SK-N-SH (cell line): ENCODE results near the gene COL4A2.

Experiments used
- FOSL2 ChIP-seq: IDR thresholded peaks from 2 replicates; pipeline ENCODE4 v1.4.0; 2012; ENCODE audit warnings: low read depth, mild to moderate bottlenecking, moderate library complexity, borderline replicate concordance
- FOXM1 ChIP-seq: IDR thresholded peaks from 2 replicates; pipeline ENCODE4 v1.4.0; 2012; ENCODE audit warnings: low read depth, mild to moderate bottlenecking
- GATA2 ChIP-seq: sonication (generic); formaldehyde crosslinking; IDR thresholded peaks from 2 replicates; pipeline ENCODE4 v1.5.0; 2020; ENCODE audit warnings: mild to moderate bottlenecking, missing genetic modification reagents
- JUND ChIP-seq: IDR thresholded peaks from 2 replicates; pipeline ENCODE4 v1.4.0; 2012
- POLR2AphosphoS5 ChIP-seq: IDR thresholded peaks from 2 replicates; pipeline ENCODE4 v1.6.1; 2012; ENCODE audit warnings: low read depth, low read length
- SMC3 ChIP-seq: IDR thresholded peaks from 2 replicates; pipeline ENCODE4 v1.6.1; 2012; ENCODE audit warnings: low read depth, low read length, improper control_type of control experiment
- TAF1 ChIP-seq: IDR thresholded peaks from 2 replicates; pipeline ENCODE4 v1.6.1; 2012; ENCODE audit warnings: low read depth, mild to moderate bottlenecking, low read length, moderate library complexity, borderline replicate concordance
- YY1 ChIP-seq: IDR thresholded peaks from 2 replicates; pipeline ENCODE4 v1.4.0; 2012; ENCODE audit warnings: low read depth, mild to moderate bottlenecking
- TF ChIP-seq, protein P1 (sequence below): fragments of 150-350 bp; IDR thresholded peaks from 2 replicates; pipeline ENCODE4 v1.6.1; 2017; ENCODE audit warnings: antibody characterized with exemption, low read length, low read depth, borderline replicate concordance
- TF ChIP-seq, protein P2 (sequence below): fragments of 200-600 bp; sonication (generic); IDR thresholded peaks from 2 replicates; pipeline ENCODE4 v1.6.1; 2017; ENCODE audit warnings: antibody characterized with exemption, mild to moderate bottlenecking, moderate library complexity
- TF ChIP-seq, protein P3 (sequence below): IDR thresholded peaks from 2 replicates; pipeline ENCODE4 v1.6.1; 2012; ENCODE audit warnings: mild to moderate bottlenecking, low read depth, low read length, moderate library complexity
- TF ChIP-seq, protein P4 (sequence below): IDR thresholded peaks from 2 replicates; pipeline ENCODE4; 2012

DNA sequence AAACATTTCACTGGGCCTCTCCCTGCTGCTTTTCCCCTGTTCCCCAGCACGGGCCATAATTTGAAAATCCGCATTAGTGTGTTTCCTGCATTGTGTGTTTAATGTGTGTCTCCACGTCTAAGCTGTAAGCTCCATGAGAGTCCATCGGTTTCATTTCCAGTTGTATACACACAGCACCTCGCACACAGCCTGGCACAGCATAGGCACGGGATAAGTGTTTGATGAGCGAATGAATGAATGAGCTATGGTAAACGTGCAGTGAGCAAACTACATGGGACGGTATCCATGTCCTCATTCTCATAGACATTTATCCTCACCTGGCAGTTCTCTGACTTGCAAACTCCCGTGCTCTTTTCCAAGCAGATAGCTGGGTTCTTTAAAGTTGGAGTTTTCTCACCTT, 148.4 kb downstream of the COL4A2 start:
- TF ChIP-seq, protein P1, sequence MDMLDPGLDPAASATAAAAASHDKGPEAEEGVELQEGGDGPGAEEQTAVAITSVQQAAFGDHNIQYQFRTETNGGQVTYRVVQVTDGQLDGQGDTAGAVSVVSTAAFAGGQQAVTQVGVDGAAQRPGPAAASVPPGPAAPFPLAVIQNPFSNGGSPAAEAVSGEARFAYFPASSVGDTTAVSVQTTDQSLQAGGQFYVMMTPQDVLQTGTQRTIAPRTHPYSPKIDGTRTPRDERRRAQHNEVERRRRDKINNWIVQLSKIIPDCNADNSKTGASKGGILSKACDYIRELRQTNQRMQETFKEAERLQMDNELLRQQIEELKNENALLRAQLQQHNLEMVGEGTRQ: no peak
- TF ChIP-seq GATA2 (CRISPR knock-in tag) (no peak), TAF1 (no peak), YY1 (no peak), SMC3 (no peak), JUND (no peak), POLR2AphosphoS5 (no peak), FOXM1 (no peak), FOSL2 (no peak)
- TF ChIP-seq, protein P2, sequence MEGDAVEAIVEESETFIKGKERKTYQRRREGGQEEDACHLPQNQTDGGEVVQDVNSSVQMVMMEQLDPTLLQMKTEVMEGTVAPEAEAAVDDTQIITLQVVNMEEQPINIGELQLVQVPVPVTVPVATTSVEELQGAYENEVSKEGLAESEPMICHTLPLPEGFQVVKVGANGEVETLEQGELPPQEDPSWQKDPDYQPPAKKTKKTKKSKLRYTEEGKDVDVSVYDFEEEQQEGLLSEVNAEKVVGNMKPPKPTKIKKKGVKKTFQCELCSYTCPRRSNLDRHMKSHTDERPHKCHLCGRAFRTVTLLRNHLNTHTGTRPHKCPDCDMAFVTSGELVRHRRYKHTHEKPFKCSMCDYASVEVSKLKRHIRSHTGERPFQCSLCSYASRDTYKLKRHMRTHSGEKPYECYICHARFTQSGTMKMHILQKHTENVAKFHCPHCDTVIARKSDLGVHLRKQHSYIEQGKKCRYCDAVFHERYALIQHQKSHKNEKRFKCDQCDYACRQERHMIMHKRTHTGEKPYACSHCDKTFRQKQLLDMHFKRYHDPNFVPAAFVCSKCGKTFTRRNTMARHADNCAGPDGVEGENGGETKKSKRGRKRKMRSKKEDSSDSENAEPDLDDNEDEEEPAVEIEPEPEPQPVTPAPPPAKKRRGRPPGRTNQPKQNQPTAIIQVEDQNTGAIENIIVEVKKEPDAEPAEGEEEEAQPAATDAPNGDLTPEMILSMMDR: no peak
- TF ChIP-seq, protein P3, sequence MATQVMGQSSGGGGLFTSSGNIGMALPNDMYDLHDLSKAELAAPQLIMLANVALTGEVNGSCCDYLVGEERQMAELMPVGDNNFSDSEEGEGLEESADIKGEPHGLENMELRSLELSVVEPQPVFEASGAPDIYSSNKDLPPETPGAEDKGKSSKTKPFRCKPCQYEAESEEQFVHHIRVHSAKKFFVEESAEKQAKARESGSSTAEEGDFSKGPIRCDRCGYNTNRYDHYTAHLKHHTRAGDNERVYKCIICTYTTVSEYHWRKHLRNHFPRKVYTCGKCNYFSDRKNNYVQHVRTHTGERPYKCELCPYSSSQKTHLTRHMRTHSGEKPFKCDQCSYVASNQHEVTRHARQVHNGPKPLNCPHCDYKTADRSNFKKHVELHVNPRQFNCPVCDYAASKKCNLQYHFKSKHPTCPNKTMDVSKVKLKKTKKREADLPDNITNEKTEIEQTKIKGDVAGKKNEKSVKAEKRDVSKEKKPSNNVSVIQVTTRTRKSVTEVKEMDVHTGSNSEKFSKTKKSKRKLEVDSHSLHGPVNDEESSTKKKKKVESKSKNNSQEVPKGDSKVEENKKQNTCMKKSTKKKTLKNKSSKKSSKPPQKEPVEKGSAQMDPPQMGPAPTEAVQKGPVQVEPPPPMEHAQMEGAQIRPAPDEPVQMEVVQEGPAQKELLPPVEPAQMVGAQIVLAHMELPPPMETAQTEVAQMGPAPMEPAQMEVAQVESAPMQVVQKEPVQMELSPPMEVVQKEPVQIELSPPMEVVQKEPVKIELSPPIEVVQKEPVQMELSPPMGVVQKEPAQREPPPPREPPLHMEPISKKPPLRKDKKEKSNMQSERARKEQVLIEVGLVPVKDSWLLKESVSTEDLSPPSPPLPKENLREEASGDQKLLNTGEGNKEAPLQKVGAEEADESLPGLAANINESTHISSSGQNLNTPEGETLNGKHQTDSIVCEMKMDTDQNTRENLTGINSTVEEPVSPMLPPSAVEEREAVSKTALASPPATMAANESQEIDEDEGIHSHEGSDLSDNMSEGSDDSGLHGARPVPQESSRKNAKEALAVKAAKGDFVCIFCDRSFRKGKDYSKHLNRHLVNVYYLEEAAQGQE: no peak
- TF ChIP-seq, protein P4, sequence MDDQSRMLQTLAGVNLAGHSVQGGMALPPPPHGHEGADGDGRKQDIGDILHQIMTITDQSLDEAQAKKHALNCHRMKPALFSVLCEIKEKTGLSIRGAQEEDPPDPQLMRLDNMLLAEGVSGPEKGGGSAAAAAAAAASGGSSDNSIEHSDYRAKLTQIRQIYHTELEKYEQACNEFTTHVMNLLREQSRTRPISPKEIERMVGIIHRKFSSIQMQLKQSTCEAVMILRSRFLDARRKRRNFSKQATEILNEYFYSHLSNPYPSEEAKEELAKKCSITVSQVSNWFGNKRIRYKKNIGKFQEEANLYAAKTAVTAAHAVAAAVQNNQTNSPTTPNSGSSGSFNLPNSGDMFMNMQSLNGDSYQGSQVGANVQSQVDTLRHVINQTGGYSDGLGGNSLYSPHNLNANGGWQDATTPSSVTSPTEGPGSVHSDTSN: no peak
